C4-2B (cell line): ENCODE data around the gene ARMC12.

ENCODE experiments used
- CTCF ChIP-seq: fragments of 450-650 bp; conservative IDR thresholded peaks from 2 replicates; pipeline ENCODE4 v1.5.1; 2017; ENCODE audit warnings: mild to moderate bottlenecking
- ZFX ChIP-seq: fragments of 450-650 bp; IDR thresholded peaks from 2 replicates; pipeline ENCODE4 v1.6.1; 2017

- TF ChIP-seq CTCF = no peak
- no peak for TF ChIP-seq ZFX
Measured at GRCh38 chr6:35718911-35719381, 17.9 kb upstream of the ARMC12 start.
